ENCODE measurements around the gene ST6GALNAC5.

- no peak for TF ChIP-seq POLR2AphosphoS5 (IDR thresholded peaks at IDR 0.05; ENCODE audit: low read depth)
- TF ChIP-seq CTCF (IDR thresholded peaks at IDR 0.05; ENCODE audit: insufficient read depth, low read length), result no peak
These were observed 6.1 kb upstream of the ST6GALNAC5 start for GRCh38 chr1:76861149-76861548.

All from HL-60 (cell line).